Measurements from ENCODE around the gene NFAM1.

The NFAM1 gene

GRCh38 chr22:42353883-42354727, 78.1 kb downstream of the NFAM1 start:
- Histone ChIP-seq H3K9me3 (ENCODE audit: insufficient read depth, low read depth, low read length) (no peaks in the 10 kb centered on the region), H3K27me3 (ENCODE audit: insufficient read depth, low read length) (no peaks in the 10 kb centered on the region), H3K27ac (ENCODE audit: low read depth, low read length) (no peak overlapping the region), H3K4me1 (ENCODE audit: insufficient read depth, low read length) (peaks cover 5% of the 10 kb centered on the region; the same call in 1 of the 2 replicates), H3K36me3 (ENCODE audit: insufficient read depth, low read length) (no peaks in the 10 kb centered on the region), H3K9ac (ENCODE audit: low read depth, low read length) (no peak overlapping the region), H3K4me3 (ENCODE audit: low read length) (no peak overlapping the region)
- 40% methylated on average over 10 of the region's 10 CpGs for WGBS

GRCh38 chr22:42350373-42350772, 81.8 kb downstream of the NFAM1 start:
- WGBS: over 99% methylated on average over 4 of the region's 4 CpGs
- no peaks in the 10 kb centered on the region for H3K9me3 ChIP-seq (ENCODE audit: insufficient read depth, low read depth, low read length)
- H3K4me3 ChIP-seq (ENCODE audit: low read length): no peak overlapping the region
- no peak overlapping the region for H3K27ac ChIP-seq (ENCODE audit: low read depth, low read length)
- H3K4me1 ChIP-seq (ENCODE audit: insufficient read depth, low read length): peaks cover 8% of the 10 kb centered on the region; the same call in 1 of the 2 replicates
- no peaks in the 10 kb centered on the region for H3K36me3 ChIP-seq (ENCODE audit: insufficient read depth, low read length)
- no peaks in the 10 kb centered on the region for H3K27me3 ChIP-seq (ENCODE audit: insufficient read depth, low read length)
- H3K9ac ChIP-seq (ENCODE audit: low read depth, low read length): no peak overlapping the region

GRCh38 chr22:42347281-42347824, 84.8 kb downstream of the NFAM1 start:
- Histone ChIP-seq H3K4me3 (ENCODE audit: low read length) (no peak overlapping the region), H3K27ac (ENCODE audit: low read depth, low read length) (no peak overlapping the region)

GRCh38 chr22:42346722-42347121, 85.5 kb downstream of the NFAM1 start:
- Histone ChIP-seq H3K4me3 (ENCODE audit: low read length) (no peak overlapping the region), H3K9ac (ENCODE audit: low read depth, low read length) (no peak overlapping the region)
- 84% methylated on average over 8 of the region's 8 CpGs for WGBS

More at GRCh38 chr22:42347281-42347824, 84.8 kb downstream of the NFAM1 start:
- 0 out of 2 replicates have a peak, but pooled peaks cover 8% of the 10 kb centered on the region for H3K4me1 ChIP-seq (ENCODE audit: insufficient read depth, low read length)
- no peaks in the 10 kb centered on the region for H3K9me3 ChIP-seq (ENCODE audit: insufficient read depth, low read depth, low read length)
- WGBS: 56% methylated on average over 27 of the region's 27 CpGs
- H3K27me3 ChIP-seq (ENCODE audit: insufficient read depth, low read length): peaks cover 7% of the 10 kb centered on the region; the same call in 1 of the 2 replicates
- no peak overlapping the region for H3K9ac ChIP-seq (ENCODE audit: low read depth, low read length)
- H3K36me3 ChIP-seq (ENCODE audit: insufficient read depth, low read length): no peaks in the 10 kb centered on the region

GRCh38 chr22:42345458-42345857, 86.7 kb downstream of the NFAM1 start:
- no peaks in the 10 kb centered on the region for H3K9me3 ChIP-seq (ENCODE audit: insufficient read depth, low read depth, low read length)
- H3K9ac ChIP-seq (ENCODE audit: low read depth, low read length): no peak overlapping the region
- H3K4me1 ChIP-seq (ENCODE audit: insufficient read depth, low read length): peaks cover 9% of the 10 kb centered on the region; the same call in 1 of the 2 replicates
- H3K4me3 ChIP-seq (ENCODE audit: low read length): no peak overlapping the region
- H3K27me3 ChIP-seq (ENCODE audit: insufficient read depth, low read length): peaks cover 15% of the 10 kb centered on the region
- 93% methylated on average over 4 of the region's 4 CpGs for WGBS
- no peak overlapping the region for H3K27ac ChIP-seq (ENCODE audit: low read depth, low read length)
- no peaks in the 10 kb centered on the region for H3K36me3 ChIP-seq (ENCODE audit: insufficient read depth, low read length)

More at GRCh38 chr22:42346722-42347121, 85.5 kb downstream of the NFAM1 start:
- Histone ChIP-seq H3K4me1 (ENCODE audit: insufficient read depth, low read length) (0 out of 2 replicates have a peak, but pooled peaks cover 8% of the 10 kb centered on the region), H3K36me3 (ENCODE audit: insufficient read depth, low read length) (no peaks in the 10 kb centered on the region), H3K27me3 (ENCODE audit: insufficient read depth, low read length) (peaks cover 13% of the 10 kb centered on the region; the same call in 1 of the 2 replicates), H3K9me3 (ENCODE audit: insufficient read depth, low read depth, low read length) (no peaks in the 10 kb centered on the region), H3K27ac (ENCODE audit: low read depth, low read length) (no peak overlapping the region)

- Histone ChIP-seq H3K4me1 (ENCODE audit: insufficient read depth, low read length) (peaks cover 12% of the 10 kb centered on the region; the same call in 1 of the 2 replicates), H3K4me3 (ENCODE audit: low read length) (peak overlapping the region; percentile 36), H3K9me3 (ENCODE audit: insufficient read depth, low read depth, low read length) (no peaks in the 10 kb centered on the region), H3K36me3 (ENCODE audit: insufficient read depth, low read length) (no peaks in the 10 kb centered on the region), H3K27me3 (ENCODE audit: insufficient read depth, low read length) (peaks cover 15% of the 10 kb centered on the region), H3K27ac (ENCODE audit: low read depth, low read length) (peak overlapping the region; percentile 51; the same call in 1 of the 2 replicates), H3K9ac (ENCODE audit: low read depth, low read length) (peak overlapping the region; percentile 41)
- WGBS: 18% methylated on average over 31 of the region's 31 CpGs
Observed at GRCh38 chr22:42344361-42344905, 87.8 kb downstream of the NFAM1 start.

- Histone ChIP-seq H3K4me3 (ENCODE audit: low read length) (no peak overlapping the region), H3K9me3 (ENCODE audit: insufficient read depth, low read depth, low read length) (no peaks in the 10 kb centered on the region), H3K9ac (ENCODE audit: low read depth, low read length) (no peak overlapping the region), H3K4me1 (ENCODE audit: insufficient read depth, low read length) (peaks cover 12% of the 10 kb centered on the region; the same call in 1 of the 2 replicates), H3K27ac (ENCODE audit: low read depth, low read length) (no peak overlapping the region), H3K27me3 (ENCODE audit: insufficient read depth, low read length) (peaks cover 15% of the 10 kb centered on the region), H3K36me3 (ENCODE audit: insufficient read depth, low read length) (no peaks in the 10 kb centered on the region)
- under 1% methylated on average over 61 of the region's 97 CpGs for WGBS
Observed at GRCh38 chr22:42343531-42344081, 88.6 kb downstream of the NFAM1 start.

GRCh38 chr22:42343121-42343454, 89.1 kb downstream of the NFAM1 start:
- Histone ChIP-seq H3K27me3 (ENCODE audit: insufficient read depth, low read length) (peaks cover 15% of the 10 kb centered on the region), H3K36me3 (ENCODE audit: insufficient read depth, low read length) (no peaks in the 10 kb centered on the region), H3K9ac (ENCODE audit: low read depth, low read length) (peak overlapping the region; percentile 35; the same call in 1 of the 2 replicates), H3K4me3 (ENCODE audit: low read length) (peak overlapping the region; percentile 51), H3K27ac (ENCODE audit: low read depth, low read length) (no peak overlapping the region), H3K9me3 (ENCODE audit: insufficient read depth, low read depth, low read length) (no peaks in the 10 kb centered on the region), H3K4me1 (ENCODE audit: insufficient read depth, low read length) (peaks cover 12% of the 10 kb centered on the region; the same call in 1 of the 2 replicates)
- 13% methylated on average over 22 of the region's 22 CpGs for WGBS

- H3K9ac ChIP-seq (ENCODE audit: low read depth, low read length): no peak overlapping the region
- no peaks in the 10 kb centered on the region for H3K9me3 ChIP-seq (ENCODE audit: insufficient read depth, low read depth, low read length)
- WGBS: 65% methylated on average over 9 of the region's 11 CpGs
- no peak overlapping the region for H3K27ac ChIP-seq (ENCODE audit: low read depth, low read length)
- peaks cover 15% of the 10 kb centered on the region for H3K27me3 ChIP-seq (ENCODE audit: insufficient read depth, low read length)
- H3K36me3 ChIP-seq (ENCODE audit: insufficient read depth, low read length): no peaks in the 10 kb centered on the region
- H3K4me3 ChIP-seq (ENCODE audit: low read length): peak overlapping the region; percentile 51
- H3K4me1 ChIP-seq (ENCODE audit: insufficient read depth, low read length): peaks cover 12% of the 10 kb centered on the region; the same call in 1 of the 2 replicates
Observed at GRCh38 chr22:42342426-42343120, 89.6 kb downstream of the NFAM1 start.

- Histone ChIP-seq H3K9me3 (ENCODE audit: insufficient read depth, low read depth, low read length) (no peaks in the 10 kb centered on the region), H3K4me1 (ENCODE audit: insufficient read depth, low read length) (peaks cover 8% of the 10 kb centered on the region; the same call in 1 of the 2 replicates), H3K27ac (ENCODE audit: low read depth, low read length) (no peak overlapping the region), H3K27me3 (ENCODE audit: insufficient read depth, low read length) (peaks cover 15% of the 10 kb centered on the region), H3K4me3 (ENCODE audit: low read length) (no peak overlapping the region), H3K36me3 (ENCODE audit: insufficient read depth, low read length) (no peaks in the 10 kb centered on the region), H3K9ac (ENCODE audit: low read depth, low read length) (no peak overlapping the region)
- WGBS: 89% methylated on average over 4 of the region's 4 CpGs
Observed at GRCh38 chr22:42341779-42342178, 90.4 kb downstream of the NFAM1 start.

Measured in HUES64 (cell line).